Fibroblast of mammary gland (primary cell): Measurements from ENCODE around the gene MFAP2.

Experiments
- DNase-seq: peaks from one replicate; pipeline ENCODE4 v3.0.0-alpha.2; 2010; ENCODE audit warnings: low read depth
- H3K4me3 ChIP-seq: 2 replicates; pipeline ENCODE4 v1.5.1; 2011; ENCODE audit warnings: low read depth, mild to moderate bottlenecking, low read length, moderate library complexity; ENCODE audit not compliant: control insufficient read depth
- CTCF ChIP-seq: conservative IDR thresholded peaks from 2 replicates; pipeline ENCODE4 v1.5.1; 2011; ENCODE audit warnings: low read depth, low read length, inconsistent platforms; ENCODE audit not compliant: control insufficient read depth, insufficient read depth

Gene MFAP2

GRCh38 chr1:17014671-17015567, 34.5 kb upstream of the MFAP2 start:
- DNase-seq = peak; percentile 12
- H3K4me3 ChIP-seq = no peak overlapping the region
- TF ChIP-seq CTCF = no peak

- no peak for DNase-seq
- no peak for TF ChIP-seq CTCF
- H3K4me3 ChIP-seq = no peak overlapping the region
Measured at GRCh38 chr1:17013491-17014320, 33.3 kb upstream of the MFAP2 start.

GRCh38 chr1:17012775-17013490, 32.5 kb upstream of the MFAP2 start:
- no peak for DNase-seq
- no peak for TF ChIP-seq CTCF
- no peak overlapping the region for H3K4me3 ChIP-seq

GRCh38 chr1:17011439-17012307, 31.3 kb upstream of the MFAP2 start, which contains the start of gene ATP13A2:
TSS of gene ATP13A2 (minus strand) at chr1:17011928. CDS start at chr1:17011738, 190 bp downstream.
- peak within 1 kb of the TSS; percentile 60 for H3K4me3 ChIP-seq
- DNase-seq = peak; percentile 44
- TF ChIP-seq CTCF = no peak

GRCh38 chr1:17011092-17011438, 30.6 kb upstream of the MFAP2 start:
- no peak for TF ChIP-seq CTCF
- peak overlapping the region; percentile 60 for H3K4me3 ChIP-seq
- no peak for DNase-seq
